ENCODE results near the gene PSMB4. TPM values are rescaled to one million over a fixed set of nuclear protein-coding genes. Genes with fewer than 3 reads are reported as not detected.

PSMB4 gene
- polyA plus RNA-seq, 3 donors = 69.6 to 316 (median 85.6) TPM

DNA sequence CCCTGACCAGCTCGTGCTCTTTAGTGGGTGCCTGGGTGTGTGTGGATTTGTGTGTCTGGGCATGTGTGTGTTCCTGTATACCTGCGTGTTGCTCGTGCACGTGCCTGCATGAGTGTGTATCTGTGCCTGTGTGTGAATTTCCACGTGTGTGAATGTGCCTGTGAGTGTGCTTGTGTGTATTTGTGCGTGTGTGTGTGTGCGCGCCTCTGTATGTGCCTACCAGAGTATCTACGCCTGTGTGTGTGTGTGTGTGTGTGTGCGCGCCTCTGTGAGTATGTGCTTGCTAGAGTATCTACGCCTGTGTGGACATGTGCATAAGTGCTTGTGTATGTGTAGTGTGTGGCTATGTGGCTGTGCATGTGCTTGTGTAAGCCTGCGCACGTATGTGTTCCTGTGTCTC, 26.2 kb upstream of the PSMB4 start:
- no peak overlapping the region for H3K27ac Mint-ChIP-seq
- no peak overlapping the region for H3K27ac ChIP-seq (ENCODE audit: low read depth in 1 of 2, low read length in 2 of 2)

DNA sequence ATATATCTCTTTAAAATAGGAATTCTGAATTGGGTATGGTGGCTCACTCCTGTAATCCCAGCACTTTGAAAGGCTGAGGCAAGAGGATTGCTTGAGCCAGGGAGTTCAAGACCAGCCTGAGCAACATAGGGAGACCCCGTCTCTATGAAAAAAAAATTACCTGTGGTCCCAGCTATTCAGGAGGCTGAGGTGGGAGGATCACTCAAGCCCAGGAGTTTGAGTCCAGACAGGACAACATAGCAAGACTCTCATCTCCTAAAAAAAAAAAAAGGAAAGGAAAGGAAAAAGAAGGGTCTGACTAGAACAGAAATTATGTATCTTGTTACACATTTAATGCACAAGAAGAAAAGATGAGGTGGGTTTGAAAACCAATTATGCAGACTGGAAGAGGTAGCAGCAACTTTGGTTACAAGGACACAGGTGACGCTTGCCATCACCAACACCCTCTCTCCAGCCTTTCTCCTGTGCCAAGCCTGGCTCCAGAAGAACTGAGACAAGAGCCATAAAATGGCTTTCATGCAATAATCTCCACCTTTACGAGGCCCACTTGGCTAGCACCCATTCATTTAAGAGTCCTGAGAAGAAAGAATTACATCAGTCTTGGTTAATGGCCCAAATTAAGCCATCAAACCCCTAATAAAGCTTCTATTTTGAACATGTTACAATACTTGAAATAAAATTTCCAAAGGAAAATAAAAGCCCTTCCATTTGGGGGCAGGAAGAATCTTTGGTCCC, 22.1 kb upstream of the PSMB4 start:
- no peaks in the 10 kb centered on the region for H3K36me3 ChIP-seq (replicated peaks in 1 of 2; ENCODE audit: control insufficient read depth in 1 of 2, insufficient read depth in 2 of 2, low read length in 2 of 2)
- H3K9ac ChIP-seq (ENCODE audit: insufficient read depth, low read length, poor library complexity, severe bottlenecking) = no peak overlapping the region
- H3K4me1 ChIP-seq (ENCODE audit: control insufficient read depth in 1 of 2, insufficient read depth in 2 of 2, low read length in 2 of 2) = peaks cover 0 to 3% of the 10 kb centered on the region in 2 donors
- no peaks in the 10 kb centered on the region for H3K9me3 ChIP-seq (replicated peaks in 1 of 2; ENCODE audit: control insufficient read depth in 1 of 2, insufficient read depth in 1 of 2, low read length in 2 of 2)
- H2AFZ ChIP-seq (ENCODE audit: insufficient read depth, low read depth, low read length, poor library complexity, severe bottlenecking) = no peak overlapping the region
- H4K20me1 ChIP-seq (ENCODE audit: insufficient read depth, low read length) = no peaks in the 10 kb centered on the region
- TF ChIP-seq, protein P1, sequence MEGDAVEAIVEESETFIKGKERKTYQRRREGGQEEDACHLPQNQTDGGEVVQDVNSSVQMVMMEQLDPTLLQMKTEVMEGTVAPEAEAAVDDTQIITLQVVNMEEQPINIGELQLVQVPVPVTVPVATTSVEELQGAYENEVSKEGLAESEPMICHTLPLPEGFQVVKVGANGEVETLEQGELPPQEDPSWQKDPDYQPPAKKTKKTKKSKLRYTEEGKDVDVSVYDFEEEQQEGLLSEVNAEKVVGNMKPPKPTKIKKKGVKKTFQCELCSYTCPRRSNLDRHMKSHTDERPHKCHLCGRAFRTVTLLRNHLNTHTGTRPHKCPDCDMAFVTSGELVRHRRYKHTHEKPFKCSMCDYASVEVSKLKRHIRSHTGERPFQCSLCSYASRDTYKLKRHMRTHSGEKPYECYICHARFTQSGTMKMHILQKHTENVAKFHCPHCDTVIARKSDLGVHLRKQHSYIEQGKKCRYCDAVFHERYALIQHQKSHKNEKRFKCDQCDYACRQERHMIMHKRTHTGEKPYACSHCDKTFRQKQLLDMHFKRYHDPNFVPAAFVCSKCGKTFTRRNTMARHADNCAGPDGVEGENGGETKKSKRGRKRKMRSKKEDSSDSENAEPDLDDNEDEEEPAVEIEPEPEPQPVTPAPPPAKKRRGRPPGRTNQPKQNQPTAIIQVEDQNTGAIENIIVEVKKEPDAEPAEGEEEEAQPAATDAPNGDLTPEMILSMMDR (IDR thresholded peaks at IDR 0.05) = no peak
- peaks cover 4% of the 10 kb centered on the region for H3K4me1 Mint-ChIP-seq
- no peaks in the 10 kb centered on the region for H3K79me2 ChIP-seq (ENCODE audit: insufficient read depth, low read length)
- no peak overlapping the region for H3K27ac Mint-ChIP-seq
- no peaks in the 10 kb centered on the region for H3K9me3 Mint-ChIP-seq
- intact Hi-C loops (cut with micrococcal nuclease) = no loop called here
- no peak overlapping the region for H3K4me3 Mint-ChIP-seq
- peaks cover 0 to 2% (median 2%) of the 10 kb centered on the region in 3 donors for H3K27me3 Mint-ChIP-seq (ENCODE audit: low read depth in 3 of 3)
- no peak for DNase-seq
- H3K36me3 Mint-ChIP-seq = no peaks in the 10 kb centered on the region
- WGBS (ENCODE audit: insufficient coverage) = 100% methylated on average over 1 of the region's 3 CpGs
- H3K27ac ChIP-seq (ENCODE audit: low read depth in 1 of 2, low read length in 2 of 2) = no peak overlapping the region
- no peak overlapping the region for H3K4me2 ChIP-seq (replicated peaks; ENCODE audit: extremely low read depth, low read length, poor library complexity, severe bottlenecking)
- H3K4me3 ChIP-seq (replicated peaks in 1 of 3; ENCODE audit: low read depth in 2 of 3, low read length in 3 of 3) = no peak overlapping the region
- H3K27me3 ChIP-seq (ENCODE audit: control insufficient read depth in 2 of 2, insufficient read depth in 2 of 2, low read length in 2 of 2) = no peaks in the 10 kb centered on the region

More for the DNA sequence above, 26.2 kb upstream of the PSMB4 start:
- Mint-ChIP-seq H3K4me1 (peaks cover 30% of the 10 kb centered on the region), H3K4me3 (no peak overlapping the region), H3K9me3 (no peaks in the 10 kb centered on the region), H3K36me3 (no peaks in the 10 kb centered on the region), H3K27me3 (ENCODE audit: low read depth in 3 of 3) (peaks cover 2 to 3% (median 2%) of the 10 kb centered on the region in 3 donors)
- H3K4me3 ChIP-seq (replicated peaks in 1 of 3; ENCODE audit: low read depth in 2 of 3, low read length in 3 of 3) = no peak overlapping the region
- H3K79me2 ChIP-seq (ENCODE audit: insufficient read depth, low read length) = no peaks in the 10 kb centered on the region
- WGBS (ENCODE audit: insufficient coverage) = over 99% methylated on average over 12 of the region's 14 CpGs
- TF ChIP-seq, protein P1 (IDR thresholded peaks at IDR 0.05) = no peak
- no peak overlapping the region for H2AFZ ChIP-seq (ENCODE audit: insufficient read depth, low read depth, low read length, poor library complexity, severe bottlenecking)
- H3K4me2 ChIP-seq (replicated peaks; ENCODE audit: extremely low read depth, low read length, poor library complexity, severe bottlenecking) = no peak overlapping the region
- H4K20me1 ChIP-seq (ENCODE audit: insufficient read depth, low read length) = no peaks in the 10 kb centered on the region
- DNase-seq = no peak
- no peak overlapping the region for H3K9ac ChIP-seq (ENCODE audit: insufficient read depth, low read length, poor library complexity, severe bottlenecking)
- intact Hi-C loops (cut with micrococcal nuclease) = no loop called here
- H3K36me3 ChIP-seq (replicated peaks in 1 of 2; ENCODE audit: control insufficient read depth in 1 of 2, insufficient read depth in 2 of 2, low read length in 2 of 2) = no peaks in the 10 kb centered on the region
- H3K4me1 ChIP-seq (ENCODE audit: control insufficient read depth in 1 of 2, insufficient read depth in 2 of 2, low read length in 2 of 2) = peaks cover 22 to 39% of the 10 kb centered on the region in 2 donors
- H3K9me3 ChIP-seq (replicated peaks in 1 of 2; ENCODE audit: control insufficient read depth in 1 of 2, insufficient read depth in 1 of 2, low read length in 2 of 2) = no peaks in the 10 kb centered on the region
- H3K27me3 ChIP-seq (ENCODE audit: control insufficient read depth in 2 of 2, insufficient read depth in 2 of 2, low read length in 2 of 2) = no peaks in the 10 kb centered on the region
